Mucosa of descending colon (tissue), 3 donors: ENCODE measurements around the gene DCAF8. TPM values are rescaled to one million over a fixed set of nuclear protein-coding genes. Genes with fewer than 3 reads are reported as not detected.

Experiments
- ATAC-seq: fragments of 200-7000 bp; cut with Tn5 transposase; one replicate; pipeline ENCODE4 v1.9.1; 2020; ENCODE audit warnings: mild to moderate bottlenecking, moderate library complexity
- DNase-seq, 3 donors: peaks; one replicate each; pipeline ENCODE4 v3.0.0-alpha.2; 2020
- H3K36me3 ChIP-seq: fragments of 200-600 bp; one replicate; pipeline ENCODE4 v1.8.0; 2021; ENCODE audit warnings: low read depth, mild to moderate bottlenecking
- H3K4me1 ChIP-seq: fragments of 200-600 bp; one replicate; pipeline ENCODE4 v1.8.0; 2021; ENCODE audit warnings: low read depth, mild to moderate bottlenecking
- H3K4me3 ChIP-seq: fragments of 200-600 bp; one replicate; pipeline ENCODE4 v1.8.0; 2021; ENCODE audit warnings: mild to moderate bottlenecking
- H3K9me3 ChIP-seq: fragments of 200-600 bp; one replicate; pipeline ENCODE4 v1.8.0; 2021; ENCODE audit warnings: mild to moderate bottlenecking
- CTCF ChIP-seq: fragments of 200-600 bp; IDR thresholded peaks from one replicate; pipeline ENCODE4 v1.8.0; 2022; ENCODE audit warnings: antibody characterized with exemption, mild to moderate bottlenecking
- intact Hi-C, 2 donors: fragments of 100-400 bp; cut with DNase I in 1 of 2; cut with micrococcal nuclease in 1 of 2; formaldehyde crosslinking; loops; one replicate each; pipeline versions ENCODE4 v1.11.0 to v1.11.1; 2022; cut with DNase I, micrococcal nuclease
- total RNA-seq, 3 donors: library from RNA; stranded (reverse); fragmentation: NEBNext Ultra II Directional in 2 of 3; extraction: Animal tissue kit (Norgen Biotek cat#: 25700) in 2 of 3; gene quantifications; one replicate each; pipeline versions ENCODE4 v1.2.1 to v1.2.4, GENCODE V29; 2021 to 2023
- donor health status: DM: no; HTN: no; CAD: no; lungs with moderate emphysema.
- donor health status: DM: no; HTN: no; CAD: no.
- donor health status: DM: no; HTN: yes; CAD: no.

The DCAF8 gene
- total RNA-seq, 3 donors from 2014 or later, result 96.7 to 146 (median 123) TPM

GRCh38 chr1:160260406-160261382 lies 1.7 kb downstream of the DCAF8 start:
- no peaks in the 10 kb centered on the region for H3K36me3 ChIP-seq
- H3K4me3 ChIP-seq, result no peak overlapping the region
- H3K4me1 ChIP-seq, result peaks cover 8% of the 10 kb centered on the region
- TF ChIP-seq CTCF, result no peak
- DNase-seq (no peak), ATAC-seq (no peak)
- intact Hi-C loops, result no loop called here
- H3K9me3 ChIP-seq, result no peaks in the 10 kb centered on the region

- intact Hi-C loops, result no loop called here
- TF ChIP-seq CTCF, result no peak
- Histone ChIP-seq H3K36me3 (no peaks in the 10 kb centered on the region), H3K9me3 (no peaks in the 10 kb centered on the region), H3K4me1 (peaks cover 4% of the 10 kb centered on the region), H3K4me3 (no peak overlapping the region)
- no peak for ATAC-seq
- DNase-seq, result no peak
Measured at GRCh38 chr1:160258177-160258798, 4.1 kb downstream of the DCAF8 start.

- no peak for ATAC-seq
- DNase-seq, result no peak
- Histone ChIP-seq H3K9me3 (no peaks in the 10 kb centered on the region), H3K4me1 (peaks cover 4% of the 10 kb centered on the region), H3K36me3 (no peaks in the 10 kb centered on the region), H3K4me3 (no peak overlapping the region)
- no peak for TF ChIP-seq CTCF
- intact Hi-C loops, result no loop called here
Measured at GRCh38 chr1:160257411-160258015, 4.8 kb downstream of the DCAF8 start.

- Histone ChIP-seq H3K4me3 (no peak overlapping the region), H3K4me1 (peaks cover 4% of the 10 kb centered on the region), H3K9me3 (no peaks in the 10 kb centered on the region), H3K36me3 (no peaks in the 10 kb centered on the region)
- intact Hi-C loops, result no loop called here
- DNase-seq (no peak), ATAC-seq (no peak)
- TF ChIP-seq CTCF, result no peak
Measured at GRCh38 chr1:160256396-160257046, 5.8 kb downstream of the DCAF8 start.

GRCh38 chr1:160255781-160256300 lies 6.5 kb downstream of the DCAF8 start:
- H3K4me1 ChIP-seq, result no peaks in the 10 kb centered on the region
- no peaks in the 10 kb centered on the region for H3K36me3 ChIP-seq
- no peak for TF ChIP-seq CTCF
- DNase-seq (no peak), ATAC-seq (no peak)
- no peak overlapping the region for H3K4me3 ChIP-seq
- no peaks in the 10 kb centered on the region for H3K9me3 ChIP-seq
- intact Hi-C loops, result no loop called here
